GM21737 (cell line): ENCODE data around the gene MED13L.

ENCODE experiments used
- ATAC-seq: cut with Tn5 transposase; IDR thresholded peaks from one replicate; pipeline ENCODE4 v1.9.1; 2021; ENCODE audit warnings: mild to moderate bottlenecking, moderate library complexity; ENCODE audit not compliant: unreplicated experiment

MED13L gene

DNA sequence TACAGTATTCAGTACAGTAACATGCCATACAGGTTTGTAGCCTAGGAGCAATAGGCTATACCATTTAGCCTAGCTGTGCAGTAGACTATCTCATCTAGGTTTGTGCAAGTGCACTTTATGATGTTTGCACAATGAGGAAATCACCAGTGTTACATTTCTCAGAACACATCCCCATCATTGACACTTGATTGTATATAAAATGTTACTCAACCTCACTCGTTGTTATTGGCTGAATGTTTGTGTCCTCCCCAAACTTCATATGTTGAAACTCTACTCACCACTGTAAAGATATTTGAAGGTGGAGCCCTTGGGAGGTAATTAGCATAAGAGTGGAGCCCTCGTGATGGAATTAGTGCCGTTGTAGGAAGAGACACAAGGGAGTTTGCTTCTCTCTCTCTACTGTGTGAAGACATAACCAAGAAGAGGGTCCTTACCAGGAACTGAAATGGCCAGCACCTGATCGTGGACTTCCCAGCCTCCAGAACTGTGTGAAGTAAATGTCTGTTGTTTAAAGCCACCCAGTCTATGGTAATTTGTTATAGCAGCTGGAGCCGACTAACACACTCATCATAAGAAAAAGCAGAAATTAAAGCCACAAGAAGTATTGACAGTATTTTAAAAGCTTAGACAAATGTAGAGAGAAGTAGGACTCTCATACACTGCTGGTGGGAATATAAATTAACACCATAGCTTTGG is 3.2 kb upstream of the MED13L start:
- ATAC-seq = no peak

DNA sequence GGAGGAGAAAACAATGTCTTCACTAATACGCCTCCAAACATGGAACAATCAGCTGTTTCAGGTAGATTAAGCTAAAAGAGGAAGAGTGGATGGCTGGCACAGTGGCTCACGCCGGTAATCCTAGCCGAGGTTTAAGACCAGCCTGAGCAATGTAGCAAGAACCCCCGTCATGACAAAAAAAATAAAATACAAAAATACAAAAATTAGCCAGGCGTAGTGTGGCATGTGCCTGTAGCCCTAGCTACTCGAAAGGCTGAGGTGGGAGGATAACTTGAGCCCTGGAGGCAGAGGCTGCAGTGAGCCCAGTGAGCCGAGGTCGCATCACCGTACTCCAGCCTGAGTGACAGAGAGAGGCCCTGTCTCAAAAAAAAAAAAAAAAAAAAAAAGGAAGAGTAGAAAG is 1.2 kb upstream of the MED13L start:
- ATAC-seq = no peak

DNA sequence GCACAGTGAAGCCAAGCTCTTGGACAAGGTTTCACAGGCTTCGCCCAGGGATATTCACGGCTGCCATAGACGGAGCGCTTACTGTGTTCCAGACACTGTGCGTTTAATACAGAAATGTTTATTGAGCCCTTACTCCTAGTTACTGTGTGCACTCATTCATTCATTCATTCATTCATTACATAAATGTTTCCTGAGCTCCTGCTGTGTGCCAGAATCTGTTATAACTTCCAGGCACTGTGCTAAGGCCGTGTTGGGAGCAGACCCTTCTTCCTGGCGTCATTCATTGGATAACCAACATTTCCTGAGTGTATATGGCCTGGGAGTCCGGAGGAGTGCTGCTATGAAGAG is 760 bp upstream of the MED13L start:
- no peak for ATAC-seq

DNA sequence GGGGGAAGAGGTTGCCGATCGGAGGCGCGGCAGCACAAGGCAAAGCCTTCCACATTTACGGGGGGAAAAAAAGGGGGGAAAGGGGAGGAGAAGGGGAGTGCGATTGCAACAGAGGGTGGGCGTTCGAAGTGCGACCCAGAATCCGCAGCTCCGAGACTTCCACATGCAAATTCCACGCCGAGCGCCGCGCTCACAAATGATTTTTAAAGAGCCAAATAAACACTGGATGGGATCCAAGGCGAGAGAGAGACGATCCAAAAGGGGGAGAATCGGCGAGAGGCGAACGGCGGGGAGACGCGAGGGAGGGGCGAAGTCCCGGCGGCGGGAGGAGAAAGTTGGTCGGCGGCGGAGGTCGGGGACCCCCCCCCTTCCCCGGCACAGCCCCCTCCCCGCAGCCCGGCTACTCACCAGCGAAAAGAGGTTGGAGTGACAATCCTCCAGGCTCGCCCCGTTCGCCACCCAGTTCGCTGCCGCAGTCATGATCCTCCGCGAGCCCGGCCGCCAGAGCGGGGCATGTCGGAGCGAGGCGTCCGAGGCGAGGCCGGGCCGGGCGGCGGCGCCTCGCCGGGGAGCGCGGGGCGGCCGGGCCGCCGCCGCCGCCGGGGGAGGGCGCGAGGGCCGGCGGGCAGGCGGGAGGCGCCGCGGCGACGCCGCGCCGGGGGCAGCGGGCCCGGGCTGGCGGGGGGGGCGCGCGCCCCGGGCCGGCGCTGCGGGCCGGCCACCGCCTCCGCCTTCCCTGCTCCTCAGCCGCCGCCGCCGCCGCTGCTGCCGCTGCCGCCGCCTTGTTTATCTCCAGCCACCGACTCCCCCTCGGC is 634 bp downstream of the MED13L start:
- ATAC-seq = peak; percentile 38

DNA sequence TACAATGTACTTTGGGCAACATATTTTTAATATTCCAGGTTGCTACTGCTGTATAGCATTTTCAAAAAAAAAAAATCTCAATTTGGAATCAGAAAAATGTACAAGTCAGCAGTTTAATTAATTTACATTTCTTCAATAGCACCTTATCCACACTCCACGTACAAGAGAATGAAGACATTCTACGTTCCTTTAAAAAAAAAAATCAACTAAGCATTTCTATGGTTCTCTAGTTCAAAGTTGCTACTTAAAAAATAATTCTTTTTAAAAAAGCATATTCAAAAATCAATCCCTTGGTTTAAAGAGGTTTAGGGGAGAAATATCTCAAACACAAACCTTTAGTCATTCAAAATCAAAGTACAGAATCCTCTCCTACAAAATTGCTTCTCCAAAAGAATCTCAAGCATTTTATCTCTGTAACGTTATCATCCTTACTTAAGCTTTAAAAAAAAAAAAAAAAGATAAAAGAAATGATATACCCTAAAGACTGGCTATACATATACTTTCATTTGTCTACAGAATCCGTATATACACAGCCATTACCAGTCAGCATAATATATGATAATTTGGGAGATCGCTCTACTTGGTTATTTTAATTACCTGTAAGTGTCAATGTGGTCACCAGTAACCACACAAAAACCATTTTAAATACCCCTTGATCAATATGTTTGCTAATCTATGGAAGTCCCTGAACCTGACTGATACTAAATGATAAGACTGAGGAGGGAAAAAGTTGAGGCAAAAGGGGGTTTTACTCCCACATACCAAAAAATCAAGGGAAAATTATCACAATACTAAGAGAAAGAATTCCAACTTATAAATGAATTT is 2.7 kb downstream of the MED13L start:
- ATAC-seq = no peak

DNA sequence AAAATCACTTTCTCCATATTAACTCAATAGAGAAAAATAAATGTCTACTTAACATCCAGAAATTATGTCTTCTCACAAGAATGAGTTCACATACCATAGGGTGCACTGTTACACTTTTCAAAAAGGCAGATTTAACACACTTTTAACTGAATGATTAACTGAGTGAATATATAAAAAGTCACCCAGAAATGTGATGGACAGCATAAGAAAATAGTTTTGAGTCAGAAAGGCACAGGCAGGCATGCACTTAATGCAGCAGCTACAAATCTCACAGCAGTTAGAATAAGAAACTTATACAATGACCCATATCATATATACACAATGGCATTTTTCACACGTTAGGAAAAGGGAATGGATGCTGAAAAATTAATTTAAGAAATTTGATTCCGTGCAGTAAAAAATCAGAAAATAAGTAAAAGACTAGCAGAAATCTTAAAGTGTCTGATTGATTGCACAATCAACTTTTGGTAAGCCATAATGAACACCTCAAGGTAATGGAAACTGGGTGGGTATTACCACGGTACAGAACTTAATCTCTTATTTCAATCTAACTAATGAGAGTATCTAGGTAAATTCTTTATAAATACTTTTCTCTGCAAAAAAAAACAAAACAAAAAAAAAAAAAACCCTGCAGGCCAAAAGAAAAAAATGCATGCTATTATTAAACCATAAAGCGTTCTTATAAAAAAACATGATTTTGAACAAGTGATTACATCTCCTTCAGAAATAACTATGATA is 3.5 kb downstream of the MED13L start:
- ATAC-seq = no peak

DNA sequence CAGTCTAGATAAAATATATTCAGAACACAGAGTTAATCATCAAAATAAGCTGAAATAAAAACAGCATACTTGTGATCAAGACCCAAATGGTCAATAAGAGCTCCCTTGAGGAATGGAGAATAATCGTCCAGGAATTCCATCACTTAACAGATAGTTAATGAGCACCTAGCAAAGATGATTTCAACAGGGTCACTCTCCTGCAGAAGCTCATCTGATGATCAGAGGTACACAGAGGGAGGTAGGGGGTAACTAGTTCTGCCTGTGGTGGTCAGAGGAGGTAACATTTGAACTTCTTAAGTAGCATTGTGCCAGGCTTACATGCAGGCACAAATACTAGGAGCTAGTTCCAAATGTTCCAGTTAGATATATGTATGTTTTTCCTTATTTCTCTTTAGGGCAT is 9.5 kb downstream of the MED13L start:
- no peak for ATAC-seq

DNA sequence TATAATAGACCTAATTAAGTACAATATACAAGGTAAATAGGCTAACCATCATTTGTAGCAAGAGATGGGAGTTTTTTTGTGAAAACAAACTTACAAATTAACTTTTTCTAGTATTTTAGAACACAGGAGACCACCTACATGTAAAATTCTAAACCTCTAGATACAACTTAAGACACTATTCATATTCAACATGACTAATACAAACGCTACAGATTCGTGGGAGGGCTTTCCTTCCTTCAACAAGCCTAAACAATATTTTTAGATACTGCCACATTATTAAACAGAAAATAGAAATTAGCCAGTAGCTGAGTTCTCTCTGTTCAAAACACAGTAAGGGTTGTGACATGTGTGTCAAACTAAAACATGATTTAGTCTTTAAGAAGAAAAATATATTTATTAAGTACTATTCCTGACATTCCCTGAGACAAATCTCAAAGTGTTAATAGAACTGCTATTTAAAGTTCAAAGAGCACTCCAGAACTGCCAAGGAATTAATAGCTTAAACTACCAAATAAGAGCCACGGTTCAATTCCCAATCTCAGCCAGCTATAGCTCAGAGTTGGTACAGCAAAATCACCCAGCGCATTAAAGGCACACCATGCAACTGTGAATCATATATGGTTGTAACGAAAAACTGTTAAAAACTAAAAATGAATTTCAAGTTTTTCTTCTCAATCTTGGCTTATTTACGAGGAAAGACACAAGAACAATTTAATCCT is 10.7 kb downstream of the MED13L start:
- no peak for ATAC-seq

DNA sequence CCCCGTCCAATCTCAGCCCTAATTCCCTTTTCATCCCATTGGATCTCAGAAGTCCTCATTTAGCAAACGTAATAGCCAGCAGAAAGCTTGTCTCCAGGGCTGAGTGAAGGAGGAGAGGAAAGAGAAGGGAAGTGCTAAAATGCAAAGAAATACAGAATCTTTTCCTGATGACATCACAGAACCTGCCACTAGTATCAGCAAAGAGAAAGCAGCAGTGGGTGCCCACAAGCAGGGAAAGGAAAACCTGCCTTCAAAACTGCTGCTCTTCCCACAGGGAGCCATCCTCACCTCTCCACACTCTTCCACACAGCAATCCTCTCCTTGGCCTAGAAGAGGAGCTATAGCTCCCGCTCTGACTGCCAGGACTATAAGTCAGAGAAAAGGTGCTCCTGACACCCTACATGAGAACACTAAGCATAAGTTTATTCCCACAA is 11.3 kb downstream of the MED13L start:
- no peak for ATAC-seq

DNA sequence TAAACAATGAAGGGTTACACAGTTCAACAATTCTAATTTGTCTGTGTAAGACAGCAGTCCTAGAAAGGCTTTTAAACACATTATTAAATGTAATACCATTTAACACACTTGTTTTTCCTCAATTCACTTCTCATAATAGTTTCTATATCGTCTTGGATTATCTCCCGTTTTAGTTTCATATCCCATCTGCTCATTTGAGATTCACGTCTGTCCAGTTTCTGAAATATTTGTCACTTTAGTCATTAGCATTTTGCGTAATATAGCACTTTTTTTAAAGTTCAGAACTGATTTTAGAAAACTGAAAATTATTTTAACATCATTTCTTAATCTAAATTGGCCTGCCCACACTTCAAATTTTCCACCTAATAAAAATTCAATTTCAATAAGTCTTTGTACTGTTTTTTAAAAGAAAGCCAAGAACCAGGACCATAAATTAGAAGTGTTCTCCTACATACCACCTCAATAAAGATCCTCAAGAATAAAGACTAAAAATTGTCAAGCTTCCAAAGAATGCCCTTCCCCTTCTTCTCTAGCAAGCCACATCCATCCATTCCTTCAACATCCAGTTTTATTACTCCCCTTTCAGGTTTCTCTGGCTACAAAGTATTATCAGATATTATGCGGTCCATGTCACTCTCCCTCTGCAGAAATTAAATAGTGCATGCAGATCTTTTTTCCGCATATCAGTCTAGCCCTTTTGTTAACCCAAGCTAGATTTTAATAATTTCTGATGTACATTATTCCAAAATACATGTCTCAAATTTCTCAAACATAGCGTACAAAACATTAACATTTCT is 11.9 kb downstream of the MED13L start:
- ATAC-seq = no peak

DNA sequence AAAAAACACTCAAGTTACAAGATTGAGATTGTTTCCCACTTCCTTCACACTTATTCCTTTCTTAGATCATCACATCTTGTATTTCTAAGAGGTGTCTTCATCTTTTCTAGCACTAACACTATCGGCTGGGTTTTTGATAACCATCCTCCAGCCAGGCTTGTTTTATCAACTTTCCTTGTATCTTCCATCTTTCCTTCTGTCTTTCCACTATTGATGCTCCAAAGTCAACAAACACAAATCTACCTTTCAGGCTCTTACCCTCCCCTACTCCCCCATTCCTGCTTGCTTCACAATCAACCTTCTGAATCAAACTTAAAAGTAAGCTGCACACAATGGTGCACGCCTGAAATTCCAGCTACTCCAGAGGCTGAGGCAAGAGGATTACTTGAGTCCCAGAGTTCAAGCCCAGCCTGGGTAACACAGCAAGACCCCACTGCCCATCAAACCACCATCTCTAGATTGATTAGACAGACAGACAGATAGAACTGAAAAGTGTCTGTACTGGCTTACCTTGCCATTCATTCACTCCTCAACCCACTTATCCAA is 12.9 kb downstream of the MED13L start:
- no peak for ATAC-seq

DNA sequence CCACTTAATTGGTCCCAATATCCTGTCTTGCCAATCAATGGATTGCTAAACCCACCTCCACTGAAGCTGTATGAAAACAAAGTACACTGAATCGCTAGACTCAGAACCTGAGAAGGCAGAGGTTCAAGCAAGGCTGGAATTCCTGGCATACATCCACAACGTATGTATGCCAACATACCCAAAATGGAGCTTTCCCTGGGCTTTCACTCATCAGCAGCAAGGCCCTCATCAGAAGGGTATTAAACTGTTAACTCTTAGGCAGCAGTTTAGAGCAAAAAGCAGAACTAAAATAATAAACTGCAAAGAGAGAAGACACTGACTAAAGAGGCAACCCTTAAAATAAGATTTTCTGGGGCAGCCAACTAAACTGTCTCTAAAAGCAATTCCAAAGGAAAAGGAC is 13.6 kb downstream of the MED13L start:
- no peak for ATAC-seq

DNA sequence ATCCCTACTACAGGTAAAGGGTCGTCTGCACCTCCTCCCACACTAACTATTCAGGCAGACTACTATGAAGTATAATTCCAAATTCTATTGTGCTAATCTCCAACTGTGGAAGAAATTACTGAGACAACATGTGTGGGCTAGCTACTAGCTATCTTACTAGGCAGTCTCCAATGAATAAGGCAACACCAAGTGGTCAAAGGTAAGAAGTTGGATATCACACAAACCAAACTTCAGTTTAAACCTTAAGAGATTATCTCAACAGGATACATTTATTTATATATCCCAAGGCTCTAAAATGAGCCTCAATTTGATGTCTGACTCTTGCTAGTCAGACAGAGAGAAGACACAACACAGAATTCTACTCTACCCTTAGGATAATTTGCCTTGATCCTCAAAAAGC is 14.1 kb downstream of the MED13L start:
- ATAC-seq = no peak

DNA sequence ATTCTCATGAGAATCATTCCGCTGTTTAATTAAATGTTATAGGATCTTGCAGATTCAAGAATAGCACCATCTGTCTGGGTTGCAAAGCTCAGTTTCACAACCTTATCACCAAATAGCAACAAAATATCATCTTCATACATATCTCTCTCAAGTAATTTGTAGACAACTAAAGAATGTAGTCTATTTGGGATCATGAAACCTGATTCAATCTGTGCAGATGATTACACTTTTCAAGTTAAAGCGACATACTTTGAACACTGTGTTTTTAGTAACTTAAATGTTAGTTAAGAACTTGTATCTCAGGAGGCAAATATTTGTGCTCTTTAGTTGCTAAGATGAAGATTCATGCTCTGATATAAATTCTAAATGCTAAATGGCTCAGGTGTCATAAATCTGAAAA is 14.8 kb downstream of the MED13L start:
- ATAC-seq = no peak

DNA sequence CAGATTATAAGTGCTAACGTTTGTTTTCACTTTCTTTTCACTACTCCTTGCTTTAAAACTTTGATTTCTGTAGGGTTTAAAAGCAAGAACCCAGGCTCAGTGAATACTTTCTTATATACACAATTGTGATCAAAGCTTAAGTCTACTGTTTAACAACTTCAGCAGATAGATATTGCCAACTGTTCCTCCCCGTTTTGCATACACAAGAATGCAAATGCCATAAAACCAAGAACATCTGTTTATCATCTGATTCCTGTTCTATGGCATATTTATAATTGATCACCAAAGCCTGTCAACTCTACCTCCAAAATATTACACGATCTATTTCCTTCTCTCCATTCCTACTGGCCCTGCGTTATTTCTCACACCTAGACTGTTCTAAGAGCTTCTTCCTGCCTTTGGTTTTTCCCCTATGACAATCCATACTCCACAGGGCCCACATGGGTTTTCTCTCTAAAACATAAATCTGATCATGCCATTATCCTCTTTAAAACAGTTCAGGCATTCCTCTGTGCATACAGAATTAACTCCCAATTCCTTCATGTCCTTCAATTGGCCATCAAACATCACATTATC is 15.9 kb downstream of the MED13L start:
- no peak for ATAC-seq

DNA sequence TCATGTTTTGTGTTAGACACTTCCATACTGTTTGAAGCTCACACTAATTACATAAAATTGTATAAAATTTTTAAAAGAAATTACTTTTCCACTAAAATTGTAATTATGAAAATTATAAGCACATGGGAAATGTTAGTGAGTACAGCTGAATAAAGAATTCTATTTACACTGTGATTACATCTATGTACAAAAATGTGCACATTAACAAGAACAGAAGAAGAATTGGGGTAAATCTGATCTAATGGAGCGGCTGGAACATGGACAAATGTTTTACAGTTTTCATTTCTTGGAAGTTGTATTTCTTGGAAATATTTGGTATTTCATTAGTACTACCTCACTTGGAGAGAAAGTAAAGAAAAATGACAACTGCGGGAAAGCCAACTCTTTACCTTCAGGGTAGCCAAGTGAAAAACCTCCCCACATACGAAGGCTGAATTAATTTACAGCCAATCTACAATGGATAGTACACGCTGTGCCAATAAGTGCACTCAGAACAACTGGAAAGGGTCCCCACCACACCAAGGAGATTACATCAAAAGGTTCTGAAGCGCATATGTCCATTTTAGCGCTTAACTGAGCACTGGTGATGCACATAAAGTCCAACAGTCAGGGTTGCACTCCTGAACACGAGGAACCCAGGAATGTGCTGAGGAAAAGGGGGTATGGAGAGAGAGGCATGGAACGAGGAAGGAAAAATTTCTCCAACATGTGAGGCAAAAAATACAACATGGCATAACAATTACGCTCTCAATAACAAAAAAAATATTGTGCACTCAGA is 17.5 kb downstream of the MED13L start:
- no peak for ATAC-seq

DNA sequence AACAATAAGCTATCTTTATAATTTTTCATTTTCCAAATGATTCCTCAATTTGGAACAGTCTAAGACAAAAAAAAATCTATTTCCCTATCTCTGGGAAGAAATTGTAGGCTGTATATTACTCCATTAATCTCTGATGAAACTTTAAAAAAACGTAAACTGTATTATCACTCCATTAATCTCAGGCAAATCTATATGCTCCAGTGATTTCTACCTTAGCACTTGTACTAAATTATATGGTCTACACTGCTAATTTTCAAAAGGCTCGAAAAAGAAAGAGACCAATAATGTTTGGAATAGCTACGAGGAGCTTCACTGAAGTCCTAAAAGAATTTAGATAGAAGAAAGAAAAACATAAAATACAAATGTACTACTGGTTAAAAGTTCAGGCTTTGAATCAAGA is 19.7 kb downstream of the MED13L start:
- no peak for ATAC-seq

DNA sequence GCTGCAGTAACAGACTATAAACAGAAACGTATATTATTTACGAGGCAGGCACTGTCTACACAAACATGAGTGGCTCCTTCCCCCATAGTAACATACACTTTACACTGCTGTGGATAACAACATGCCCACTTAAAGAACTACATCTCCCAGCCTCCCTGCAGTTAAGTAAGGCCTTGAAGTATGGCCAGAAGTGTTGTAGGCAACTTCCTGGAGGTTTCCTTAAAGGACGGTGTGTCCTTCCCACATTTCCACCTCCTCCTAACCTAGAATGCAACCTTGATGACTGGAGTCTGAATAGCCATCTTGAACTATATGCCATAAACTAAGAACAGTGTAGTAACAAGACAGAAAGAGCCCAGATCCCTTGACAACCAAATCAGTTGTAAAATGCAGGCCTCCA is 20.3 kb downstream of the MED13L start:
- ATAC-seq = no peak
